ENCODE results near the gene DCX.

GRCh38 chrX:111444881-111445280, 32.9 kb upstream of the DCX start:
- TF ChIP-seq CTCF (IDR thresholded peaks at IDR 0.05; ENCODE audit: insufficient read depth, low read length, poor library complexity, severe bottlenecking), result no peak
- no peak for TF ChIP-seq EZH2phosphoT487 (conservative IDR thresholded peaks at IDR 0.05; ENCODE audit: low read length)
